ENCODE results near the gene PPM1F. TPM values are rescaled to one million over a fixed set of nuclear protein-coding genes. Genes with fewer than 3 reads are reported as not detected.

PPM1F gene
- total and polyA plus RNA-seq, 2 experiments from 2014 or later = 15.1 to 41.6 TPM

GRCh38 chr22:21959274-21960074 is 6.8 kb upstream of the PPM1F start:
- Histone ChIP-seq H3K9me3 (ENCODE audit: low read depth) (no peaks in the 10 kb centered on the region), H3K27ac (no peak overlapping the region), H2AFZ (no peak overlapping the region), H3F3A (ENCODE audit: insufficient read depth) (no peaks in the 10 kb centered on the region), H3K79me2 (ENCODE audit: insufficient read depth) (no peaks in the 10 kb centered on the region), H3K36me3 (ENCODE audit: low read depth) (no peaks in the 10 kb centered on the region), H3K4me2 (ENCODE audit: unreplicated experiment) (no peak overlapping the region), H3K9ac (no peak overlapping the region), H4K20me1 (ENCODE audit: insufficient read depth) (no peaks in the 10 kb centered on the region), H3K4me1 (ENCODE audit: insufficient read depth) (no peaks in the 10 kb centered on the region), H3K4me3 (no peak overlapping the region), H3K27me3 (replicated peaks; ENCODE audit: insufficient read depth) (no peaks in the 10 kb centered on the region), H3K9me2 (ENCODE audit: insufficient read depth) (no peaks in the 10 kb centered on the region)
- 90 to 94% methylated on average over 17 to 18 of the region's 18 CpGs for WGBS, 2 experiments (ENCODE audit: low coverage in 1 of 2, low lambda C conversion rate in 2 of 2, missing lambda C conversion rate in 2 of 2)
- TF ChIP-seq EZH2phosphoT487 (IDR thresholded peaks at IDR 0.05; ENCODE audit: insufficient read depth, low read depth) = no peak
- no peak for TF ChIP-seq EZH2 (IDR thresholded peaks at IDR 0.05; ENCODE audit: insufficient read depth, poor library complexity, severe bottlenecking)
- DNase-seq = no peak
- in situ Hi-C loops (cut with MboI) = no loop called here

GRCh38 chr22:21958360-21959273 is 6.0 kb upstream of the PPM1F start:
- Histone ChIP-seq H2AFZ (no peak overlapping the region), H3K27ac (no peak overlapping the region), H3F3A (ENCODE audit: insufficient read depth) (no peaks in the 10 kb centered on the region), H4K20me1 (ENCODE audit: insufficient read depth) (no peaks in the 10 kb centered on the region), H3K4me2 (ENCODE audit: unreplicated experiment) (no peak overlapping the region), H3K9me2 (ENCODE audit: insufficient read depth) (no peaks in the 10 kb centered on the region), H3K9me3 (ENCODE audit: low read depth) (no peaks in the 10 kb centered on the region), H3K4me3 (no peak overlapping the region), H3K9ac (no peak overlapping the region), H3K4me1 (ENCODE audit: insufficient read depth) (no peaks in the 10 kb centered on the region), H3K36me3 (ENCODE audit: low read depth) (no peaks in the 10 kb centered on the region), H3K27me3 (replicated peaks; ENCODE audit: insufficient read depth) (no peaks in the 10 kb centered on the region), H3K79me2 (ENCODE audit: insufficient read depth) (no peaks in the 10 kb centered on the region)
- no peak for DNase-seq
- WGBS, 2 experiments (ENCODE audit: low coverage in 1 of 2, low lambda C conversion rate in 2 of 2, missing lambda C conversion rate in 2 of 2) = 87 to 90% methylated on average over 22 of the region's 22 CpGs
- in situ Hi-C loops (cut with MboI) = no loop called here
- TF ChIP-seq EZH2phosphoT487 (IDR thresholded peaks at IDR 0.05; ENCODE audit: insufficient read depth, low read depth) (no peak), EZH2 (IDR thresholded peaks at IDR 0.05; ENCODE audit: insufficient read depth, poor library complexity, severe bottlenecking) (no peak)

GRCh38 chr22:21951931-21952465 is 650 bp downstream of the PPM1F start:
- in situ Hi-C loops (cut with MboI) = no loop called here
- peaks cover 47% of the 10 kb centered on the region for H3K79me2 ChIP-seq (ENCODE audit: insufficient read depth)
- DNase-seq = peak; percentile 76
- H3K36me3 ChIP-seq (ENCODE audit: low read depth) = no peaks in the 10 kb centered on the region
- H3K9ac ChIP-seq = peak overlapping the region; percentile 76
- no peaks in the 10 kb centered on the region for H4K20me1 ChIP-seq (ENCODE audit: insufficient read depth)
- no peaks in the 10 kb centered on the region for H3K9me3 ChIP-seq (ENCODE audit: low read depth)
- 2 to 8% methylated on average over 23 to 29 of the region's 29 CpGs for WGBS, 2 experiments (ENCODE audit: low coverage in 1 of 2, low lambda C conversion rate in 2 of 2, missing lambda C conversion rate in 2 of 2)
- H3K4me1 ChIP-seq (ENCODE audit: insufficient read depth) = peaks cover 10% of the 10 kb centered on the region
- H3K27ac ChIP-seq = no peak overlapping the region
- peak overlapping the region; percentile 82 for H3K4me2 ChIP-seq (ENCODE audit: unreplicated experiment)
- no peaks in the 10 kb centered on the region for H3K27me3 ChIP-seq (replicated peaks; ENCODE audit: insufficient read depth)
- peaks cover 12% of the 10 kb centered on the region for H3F3A ChIP-seq (ENCODE audit: insufficient read depth)
- no peak for TF ChIP-seq EZH2phosphoT487 (IDR thresholded peaks at IDR 0.05; ENCODE audit: insufficient read depth, low read depth)
- TF ChIP-seq EZH2 (IDR thresholded peaks at IDR 0.05; ENCODE audit: insufficient read depth, poor library complexity, severe bottlenecking) = no peak
- H2AFZ ChIP-seq = peak overlapping the region; percentile 76
- H3K4me3 ChIP-seq = peak overlapping the region; percentile 83
- no peaks in the 10 kb centered on the region for H3K9me2 ChIP-seq (ENCODE audit: insufficient read depth)

- 96 to 99% methylated on average over 7 of the region's 7 CpGs for WGBS, 2 experiments (ENCODE audit: low coverage in 1 of 2, low lambda C conversion rate in 2 of 2, missing lambda C conversion rate in 2 of 2)
- Histone ChIP-seq H3K4me1 (ENCODE audit: insufficient read depth) (peaks cover 13% of the 10 kb centered on the region), H3K27ac (no peak overlapping the region), H3K9ac (no peak overlapping the region), H3F3A (ENCODE audit: insufficient read depth) (peaks cover 13% of the 10 kb centered on the region), H2AFZ (no peak overlapping the region), H3K79me2 (ENCODE audit: insufficient read depth) (peaks cover 56% of the 10 kb centered on the region), H3K36me3 (ENCODE audit: low read depth) (no peaks in the 10 kb centered on the region), H3K9me2 (ENCODE audit: insufficient read depth) (no peaks in the 10 kb centered on the region), H3K4me3 (no peak overlapping the region), H3K27me3 (replicated peaks; ENCODE audit: insufficient read depth) (no peaks in the 10 kb centered on the region), H3K4me2 (ENCODE audit: unreplicated experiment) (no peak overlapping the region), H3K9me3 (ENCODE audit: low read depth) (no peaks in the 10 kb centered on the region), H4K20me1 (ENCODE audit: insufficient read depth) (no peaks in the 10 kb centered on the region)
- no peak for DNase-seq
- no peak for TF ChIP-seq EZH2 (IDR thresholded peaks at IDR 0.05; ENCODE audit: insufficient read depth, poor library complexity, severe bottlenecking)
- TF ChIP-seq EZH2phosphoT487 (IDR thresholded peaks at IDR 0.05; ENCODE audit: insufficient read depth, low read depth) = no peak
- in situ Hi-C loops (cut with MboI) = no loop called here
These were observed 1.6 kb downstream of the PPM1F start for GRCh38 chr22:21951062-21951461.
